Measurements from ENCODE around the gene TNFAIP8L1.
A peak's percentile ranks its signal among the peaks of the same experiment; 100 is the strongest.
"Not testable (repeated sequence)": the region's sequence is repeated elsewhere in the genome, so short reads cannot be mapped to it uniquely, and the experiment has no call there.

Gene TNFAIP8L1

DNA sequence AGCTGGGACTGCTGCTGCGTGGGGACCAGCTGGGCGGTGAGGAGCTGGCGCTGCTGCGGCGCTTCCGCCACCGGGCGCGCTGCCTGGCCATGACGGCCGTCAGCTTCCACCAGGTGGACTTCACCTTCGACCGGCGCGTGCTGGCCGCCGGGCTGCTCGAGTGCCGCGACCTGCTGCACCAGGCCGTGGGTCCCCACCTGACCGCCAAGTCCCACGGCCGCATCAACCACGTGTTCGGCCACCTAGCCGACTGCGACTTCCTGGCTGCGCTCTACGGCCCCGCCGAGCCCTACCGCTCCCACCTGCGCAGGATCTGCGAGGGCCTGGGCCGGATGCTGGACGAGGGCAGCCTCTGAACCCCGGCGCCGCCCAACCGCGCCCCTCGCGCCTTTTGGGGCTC lies 12.8 kb downstream of the TNFAIP8L1 start:
- DNase-seq = no peak

GRCh38 chr19:4653793-4654436 lies 14.6 kb downstream of the TNFAIP8L1 start:
- DNase-seq = no peak

GRCh38 chr19:4654437-4655361 lies 15.4 kb downstream of the TNFAIP8L1 start:
- no peak for DNase-seq

- DNase-seq = no peak
Observed at GRCh38 chr19:4656102-4656501, 16.8 kb downstream of the TNFAIP8L1 start.

DNA sequence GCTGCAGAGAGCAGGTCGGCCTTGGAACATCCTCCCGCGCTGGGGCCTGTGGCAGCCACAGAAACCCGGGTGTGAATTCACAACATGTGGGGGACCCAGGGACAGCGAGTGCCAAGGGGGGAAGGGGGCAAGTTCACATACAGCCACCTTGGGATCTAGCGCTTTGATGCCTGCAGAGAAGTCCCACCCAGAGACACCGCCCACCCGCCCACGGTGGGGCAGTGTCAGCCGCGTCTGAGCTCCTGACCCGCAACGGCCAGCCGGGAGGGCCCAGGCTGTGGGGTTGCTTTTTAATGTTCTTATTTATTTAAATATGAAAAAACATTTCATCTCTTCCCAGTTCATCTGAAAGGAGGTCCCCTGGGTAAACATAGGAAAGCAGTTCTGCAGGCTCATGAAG lies 17.9 kb downstream of the TNFAIP8L1 start:
- no peak for DNase-seq

- DNase-seq = no peak
Observed at GRCh38 chr19:4657835-4658234, 18.5 kb downstream of the TNFAIP8L1 start.

DNA sequence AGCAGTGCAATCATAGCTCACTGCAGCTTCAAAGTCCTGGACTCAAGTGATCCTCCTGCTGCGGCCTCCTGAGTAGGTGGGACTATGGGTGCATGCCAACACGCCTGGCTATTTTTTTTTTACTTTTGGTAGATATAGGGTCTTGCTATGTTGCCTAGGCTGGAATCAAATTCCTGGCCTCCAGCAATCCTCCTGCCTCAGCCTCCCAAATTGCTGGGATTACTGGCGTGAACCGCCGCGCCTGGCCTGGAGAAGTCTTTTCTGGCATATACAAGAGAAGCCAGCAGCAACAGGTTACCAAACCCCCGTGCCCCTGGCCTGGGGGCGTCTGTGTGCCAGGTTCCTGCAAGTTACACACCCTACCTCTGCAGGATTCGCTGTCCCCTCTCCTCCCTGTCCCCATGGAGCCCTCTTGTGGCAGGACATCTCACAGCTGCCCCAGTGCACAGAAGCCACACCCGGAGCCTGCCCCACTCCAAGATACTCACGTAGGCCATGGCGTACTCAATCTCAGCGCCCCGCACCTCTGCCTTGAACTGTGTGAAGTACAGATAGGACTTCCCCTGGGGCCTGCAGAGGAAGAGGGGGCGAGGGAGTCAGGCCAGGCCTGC lies 21.0 kb downstream of the TNFAIP8L1 start:
- DNase-seq = no peak

- DNase-seq = no peak
Observed at GRCh38 chr19:4660993-4661392, 21.7 kb downstream of the TNFAIP8L1 start.

- no peak for DNase-seq
Observed at GRCh38 chr19:4662020-4662695, 22.8 kb downstream of the TNFAIP8L1 start.

DNA sequence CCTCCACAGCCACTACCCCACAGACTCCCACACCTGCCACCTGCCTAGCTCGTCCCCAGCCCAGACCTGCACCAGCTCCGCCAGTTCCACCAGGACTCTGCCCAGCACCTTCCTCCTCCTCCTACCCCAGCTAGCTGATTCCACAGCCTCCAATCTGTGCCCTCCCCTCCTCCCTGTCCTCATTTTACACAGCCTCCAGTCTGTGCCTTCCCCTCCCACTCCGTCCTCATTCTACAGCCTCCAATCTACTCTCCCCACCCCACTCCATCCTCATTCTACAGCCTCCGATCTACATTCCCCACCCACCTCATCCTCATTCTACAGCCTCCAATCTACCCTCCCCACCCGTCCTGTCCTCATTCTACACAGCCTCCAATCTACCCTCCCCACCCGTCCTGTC lies 23.5 kb downstream of the TNFAIP8L1 start:
- DNase-seq = no peak

GRCh38 chr19:4664642-4665041 lies 25.3 kb downstream of the TNFAIP8L1 start:
- no peak for DNase-seq

DNA sequence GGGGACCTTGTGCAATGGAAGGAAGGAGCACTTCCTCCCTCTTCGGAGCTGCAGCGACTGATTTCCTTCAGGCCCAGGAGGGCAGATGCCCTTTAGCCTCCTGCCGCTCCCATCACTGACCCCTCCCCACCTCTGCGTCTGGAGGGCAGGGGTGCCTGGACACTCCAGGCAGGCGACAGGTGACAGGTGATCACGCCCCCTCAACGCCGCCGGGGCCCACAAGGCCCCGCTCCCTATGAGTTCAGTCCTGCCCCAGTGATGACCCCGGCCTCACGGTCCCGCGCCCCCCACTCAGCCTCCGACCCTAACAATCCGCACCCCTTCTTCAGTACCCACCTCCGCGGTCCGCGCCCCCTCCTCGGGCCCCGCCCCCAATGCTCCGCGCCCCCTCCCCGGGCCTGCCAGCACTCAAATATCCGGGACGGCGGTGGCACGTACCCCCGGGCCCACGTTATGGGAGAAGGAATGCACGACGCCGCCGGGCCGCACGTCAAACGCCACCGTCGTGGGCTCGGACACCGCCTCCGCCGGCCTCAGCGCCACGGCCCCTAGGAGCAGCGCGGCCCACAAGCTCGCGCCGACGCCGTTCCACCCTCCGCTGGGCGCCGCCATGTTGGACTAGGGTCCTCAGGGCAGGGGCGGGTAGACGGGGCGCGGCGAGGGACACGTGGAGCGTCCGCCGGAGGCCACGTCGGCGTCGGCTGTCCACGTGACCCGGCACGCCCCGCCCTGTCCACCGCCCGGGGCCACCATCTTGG lies 30.6 kb downstream of the TNFAIP8L1 start, which contains the start of gene MYDGF:
Gene MYDGF, minus strand, starts transcription at position 620 of the 758 bp plus-strand sequence. Its CDS starts 8 bp downstream, at position 612.
- peak; percentile 82 for DNase-seq

- DNase-seq = no peak
Observed at GRCh38 chr19:4671185-4671851, 32.0 kb downstream of the TNFAIP8L1 start.

DNA sequence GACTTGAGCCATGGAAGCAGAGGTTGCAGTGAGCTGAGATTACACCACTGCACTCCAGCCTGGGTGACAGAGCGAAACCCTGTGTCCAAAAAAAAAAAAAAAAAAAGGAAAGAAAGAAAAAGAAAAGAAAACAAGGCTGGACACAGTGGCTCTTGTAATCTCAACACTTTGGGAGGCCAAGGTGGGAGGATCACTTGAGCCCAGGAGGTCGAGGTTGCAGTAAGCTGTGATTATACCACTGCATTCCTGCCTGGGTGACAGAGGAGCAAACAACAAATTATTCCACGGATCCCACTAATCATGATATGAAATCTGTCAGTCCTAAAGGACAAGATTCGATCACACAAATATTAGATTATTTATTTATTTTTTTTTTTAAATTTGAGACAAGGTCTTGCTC lies 33.9 kb downstream of the TNFAIP8L1 start:
- no peak for DNase-seq

DNA sequence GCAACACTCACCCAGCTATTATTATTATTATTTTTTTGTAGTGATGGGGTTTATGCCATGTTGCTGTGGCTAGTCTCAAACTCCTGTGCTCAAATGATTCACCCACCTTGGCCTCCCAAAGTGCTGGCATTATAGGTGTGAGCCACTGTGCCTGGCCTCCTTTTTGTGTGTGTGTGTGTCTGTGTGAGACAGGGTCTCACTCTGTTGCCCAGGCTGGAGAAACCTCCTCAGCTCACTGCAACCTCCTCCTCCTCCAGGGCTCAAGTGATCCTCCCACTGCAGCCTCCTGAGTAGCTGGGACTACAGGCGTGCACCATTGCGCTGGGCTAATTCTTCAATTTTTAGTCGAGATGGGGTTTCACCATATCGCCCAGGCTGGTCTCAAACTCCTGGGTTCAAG lies 34.4 kb downstream of the TNFAIP8L1 start:
- no peak for DNase-seq

DNA sequence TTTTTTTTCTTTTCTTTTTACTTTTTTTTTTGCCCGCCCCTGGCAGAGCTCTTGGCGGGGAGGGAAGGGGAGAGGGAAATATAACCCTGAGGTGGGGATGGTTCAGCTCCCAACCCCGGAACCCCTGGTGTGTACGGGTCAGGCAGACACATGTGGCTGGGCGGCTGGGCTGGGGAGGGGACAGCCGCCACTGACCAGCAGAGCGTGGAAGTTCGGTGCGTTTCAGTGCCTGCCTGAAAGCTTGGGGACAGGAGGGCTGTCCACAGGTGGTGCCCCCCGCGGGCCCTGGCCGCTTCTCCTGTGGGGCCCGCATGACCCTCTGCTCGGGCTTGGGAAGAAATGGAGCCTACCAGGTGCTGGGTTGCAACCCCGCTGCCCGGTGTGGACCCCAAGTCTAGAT lies 36.0 kb downstream of the TNFAIP8L1 start:
- DNase-seq = no peak

DNA sequence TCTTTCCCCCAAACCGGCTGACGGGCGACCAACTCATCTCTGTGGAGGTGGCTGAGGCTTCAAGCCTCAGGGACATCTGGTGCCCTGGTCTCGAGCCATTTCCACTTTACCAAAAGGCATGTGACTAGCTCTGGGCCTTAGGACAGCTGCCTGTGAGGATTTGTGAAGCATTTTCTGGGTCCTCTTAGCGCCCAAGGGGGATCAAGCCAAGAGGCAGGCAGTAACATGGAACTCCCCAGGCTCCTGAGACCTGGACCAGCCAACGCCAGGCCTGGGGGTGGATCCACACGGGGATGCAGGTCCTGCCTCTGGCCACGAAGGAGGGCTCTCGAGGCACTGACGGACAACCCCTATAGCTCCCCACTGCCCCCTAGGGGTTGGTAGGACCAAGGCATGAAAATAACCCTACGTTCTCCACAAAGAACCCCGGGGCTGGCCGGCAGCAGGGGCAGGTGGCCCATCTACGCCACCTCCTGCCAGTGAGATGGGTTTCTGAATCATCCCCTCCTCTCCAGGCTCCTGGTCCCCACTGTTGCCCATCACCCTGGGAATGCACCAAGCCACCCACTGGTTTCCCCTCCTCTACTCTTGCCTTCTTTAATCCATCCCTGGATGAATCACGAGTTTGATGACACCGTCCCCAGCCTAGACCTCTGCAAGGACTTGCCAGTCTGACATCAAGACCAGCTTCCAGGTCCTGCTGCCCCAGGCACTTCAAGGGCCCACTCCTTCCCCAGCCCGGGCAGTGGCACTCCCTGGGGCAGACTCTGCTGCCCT lies 37.8 kb downstream of the TNFAIP8L1 start:
- peak; percentile 37 for DNase-seq

GRCh38 chr19:4678881-4679790 lies 39.8 kb downstream of the TNFAIP8L1 start:
- no peak for DNase-seq

- DNase-seq = not testable (repeated sequence)
Observed at GRCh38 chr19:4680021-4680420, 40.7 kb downstream of the TNFAIP8L1 start.
